Smooth muscle cell (in vitro differentiated cells): ENCODE results near the gene JAK2. TPM values are rescaled to one million over a fixed set of nuclear protein-coding genes. Genes with fewer than 3 reads are reported as not detected.
"Not testable (repeated sequence)": the region's sequence is repeated elsewhere in the genome, so short reads cannot be mapped to it uniquely, and the experiment has no call there.

Experiments
- DNase-seq: peaks from one replicate; lab custom pipeline; 2025; ENCODE audit not compliant: unreplicated experiment; lab: John Stamatoyannopoulos, UW
- H2AFZ ChIP-seq: fragments of 200-600 bp; sonication (generic); 2 replicates; pipeline ENCODE4 v1.6.0; 2016; ENCODE audit warnings: antibody characterized with exemption, low read depth, mild to moderate bottlenecking
- H3F3A ChIP-seq: fragments of 200-600 bp; sonication (generic); 2 replicates; pipeline ENCODE4 v1.6.0; 2017; ENCODE audit warnings: antibody characterized with exemption, low read depth
- H3K27ac ChIP-seq: fragments of 200-600 bp; sonication (generic); 2 replicates; pipeline ENCODE4 v1.5.1; 2016; ENCODE audit warnings: low read depth, mild to moderate bottlenecking
- H3K27me3 ChIP-seq: fragments of 200-600 bp; sonication (generic); 2 replicates; pipeline ENCODE4 v1.6.1; 2016; ENCODE audit warnings: low read depth, mild to moderate bottlenecking
- H3K36me3 ChIP-seq: fragments of 200-600 bp; sonication (generic); 2 replicates; pipeline ENCODE4 v1.5.1; 2016; ENCODE audit warnings: low read depth
- H3K4me1 ChIP-seq: fragments of 200-600 bp; sonication (generic); 2 replicates; pipeline ENCODE4 v1.5.1; 2016; ENCODE audit warnings: low read depth
- H3K4me2 ChIP-seq: fragments of 200-600 bp; sonication (generic); 2 replicates; pipeline ENCODE4 v1.6.0; 2016; ENCODE audit warnings: mild to moderate bottlenecking
- H3K4me3 ChIP-seq: fragments of 200-600 bp; sonication (generic); 2 replicates; pipeline ENCODE4 v1.5.1; 2016; ENCODE audit warnings: mild to moderate bottlenecking
- H3K79me2 ChIP-seq: fragments of 200-600 bp; sonication (generic); 2 replicates; pipeline ENCODE4 v1.6.0; 2016; ENCODE audit warnings: low read depth, mild to moderate bottlenecking
- H3K9ac ChIP-seq: fragments of 200-600 bp; sonication (generic); 2 replicates; pipeline ENCODE4 v1.6.0; 2016; ENCODE audit warnings: low read depth
- H3K9me3 ChIP-seq: fragments of 200-600 bp; sonication (generic); replicated peaks from 2 replicates; pipeline ENCODE4 v1.5.1; 2016; ENCODE audit warnings: low read depth
- H4K20me1 ChIP-seq: fragments of 200-600 bp; sonication (generic); 2 replicates; pipeline ENCODE4 v1.6.0; 2016; ENCODE audit warnings: low read depth
- CTCF ChIP-seq: fragments of 200-600 bp; sonication (generic); IDR thresholded peaks from 2 replicates; pipeline ENCODE4 v1.5.1; 2017; ENCODE audit warnings: borderline replicate concordance, mild to moderate bottlenecking, antibody characterized with exemption; ENCODE audit not compliant: insufficient read depth, poor library complexity, severe bottlenecking
- WGBS: methylation state at CpG from one replicate; pipeline ENCODE4 v1.1.7; 2016; ENCODE audit warnings: low lambda C conversion rate; 5-methylcytosine and 5-hydroxymethylcytosine counted together
- polyA plus RNA-seq: library from polyadenylated mRNA; unstranded; fragments of >200 nt; fragmentation: Nextera tagmentation; extraction: Ambion mirVana; gene quantifications from 2 replicates; pipeline ENCODE4 v1.2.1, GENCODE V29; 2016
- total RNA-seq: library from RNA; depleted of rRNA; stranded (reverse); fragments of >200 nt; gene quantifications from 2 replicates; pipeline ENCODE4 v1.2.3, GENCODE V29; 2014

The JAK2 gene
- total and polyA plus RNA-seq, 2 experiments from 2014 or later = 4.9 to 12.0 TPM

- no peak overlapping the region for H2AFZ ChIP-seq
- H3K79me2 ChIP-seq = peaks cover 59% of the 10 kb centered on the region
- H3K27me3 ChIP-seq = no peaks in the 10 kb centered on the region
- no peak overlapping the region for H3K4me3 ChIP-seq
- H3K9ac ChIP-seq = no peak overlapping the region
- no peaks in the 10 kb centered on the region for H3F3A ChIP-seq
- peaks cover 24% of the 10 kb centered on the region for H4K20me1 ChIP-seq
- peaks cover 4% of the 10 kb centered on the region for H3K36me3 ChIP-seq
- peaks cover 10% of the 10 kb centered on the region for H3K9me3 ChIP-seq
- no peak for DNase-seq
- H3K4me2 ChIP-seq = no peak overlapping the region
- no peak for TF ChIP-seq CTCF
- no peaks in the 10 kb centered on the region for H3K4me1 ChIP-seq
- H3K27ac ChIP-seq = no peak overlapping the region
Observed at GRCh38 chr9:5008202-5008601, 23.1 kb downstream of the JAK2 start.

DNA sequence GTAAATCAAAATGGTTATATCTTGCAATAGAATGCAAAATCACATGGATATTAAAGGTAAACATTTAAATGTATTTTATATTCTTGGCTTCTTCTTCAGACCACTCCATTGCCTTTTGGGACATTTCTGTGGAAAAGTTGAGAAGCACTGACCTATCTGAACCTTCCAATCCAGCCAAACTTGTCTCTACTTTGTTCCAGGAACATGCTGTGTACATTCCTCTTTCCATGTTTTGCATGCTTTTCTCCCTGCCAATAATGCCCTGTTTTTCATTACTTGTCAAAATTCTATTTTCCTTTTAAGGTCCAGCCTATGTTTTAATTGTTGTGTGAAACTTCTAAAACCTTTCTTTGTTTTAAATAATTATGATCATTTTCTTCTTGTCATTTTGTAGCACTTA, 28.3 kb downstream of the JAK2 start:
- no peaks in the 10 kb centered on the region for H3K9me3 ChIP-seq
- no peak for TF ChIP-seq CTCF

DNA sequence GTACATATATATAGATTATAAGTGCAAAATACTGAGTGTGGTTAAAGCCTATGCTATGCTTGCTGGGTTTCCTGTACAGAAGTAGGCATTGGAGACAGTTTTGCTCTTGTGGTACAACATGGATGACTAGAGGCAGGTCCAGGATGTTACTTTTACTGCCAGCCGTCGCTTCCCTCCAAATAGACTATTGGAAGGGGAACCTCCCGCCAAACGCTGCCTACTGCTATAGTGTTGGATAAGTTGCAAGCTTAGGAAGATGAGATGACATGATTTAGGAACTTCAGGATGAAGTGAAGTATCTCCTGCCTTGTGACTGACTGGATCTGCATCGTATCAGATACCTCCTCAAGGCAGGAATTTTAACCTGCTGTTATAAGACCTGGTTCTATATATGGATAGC, 30.9 kb downstream of the JAK2 start:
- H3K4me3 ChIP-seq = no peak overlapping the region
- H3K36me3 ChIP-seq = peaks cover 17% of the 10 kb centered on the region
- H3K4me2 ChIP-seq = no peak overlapping the region
- H3K79me2 ChIP-seq = peaks cover 49% of the 10 kb centered on the region
- no peak for TF ChIP-seq CTCF
- H3K9ac ChIP-seq = no peak overlapping the region
- H3K27me3 ChIP-seq = no peaks in the 10 kb centered on the region
- H2AFZ ChIP-seq = no peak overlapping the region
- H3K9me3 ChIP-seq = no peaks in the 10 kb centered on the region
- 85% methylated on average over 5 of the region's 5 CpGs for WGBS
- no peak overlapping the region for H3K27ac ChIP-seq
- no peaks in the 10 kb centered on the region for H3K4me1 ChIP-seq
- peaks cover 13% of the 10 kb centered on the region for H4K20me1 ChIP-seq
- DNase-seq = no peak
- no peaks in the 10 kb centered on the region for H3F3A ChIP-seq

More for the DNA sequence above, 28.3 kb downstream of the JAK2 start:
- peaks cover 23% of the 10 kb centered on the region for H4K20me1 ChIP-seq
- H3F3A ChIP-seq = no peaks in the 10 kb centered on the region
- peaks cover 60% of the 10 kb centered on the region for H3K79me2 ChIP-seq
- H3K36me3 ChIP-seq = peaks cover 11% of the 10 kb centered on the region
- H2AFZ ChIP-seq = no peak overlapping the region
- H3K4me2 ChIP-seq = no peak overlapping the region
- no peak overlapping the region for H3K4me3 ChIP-seq
- DNase-seq = no peak
- no peak overlapping the region for H3K9ac ChIP-seq
- no peaks in the 10 kb centered on the region for H3K4me1 ChIP-seq
- no peak overlapping the region for H3K27ac ChIP-seq
- no peaks in the 10 kb centered on the region for H3K27me3 ChIP-seq

DNA sequence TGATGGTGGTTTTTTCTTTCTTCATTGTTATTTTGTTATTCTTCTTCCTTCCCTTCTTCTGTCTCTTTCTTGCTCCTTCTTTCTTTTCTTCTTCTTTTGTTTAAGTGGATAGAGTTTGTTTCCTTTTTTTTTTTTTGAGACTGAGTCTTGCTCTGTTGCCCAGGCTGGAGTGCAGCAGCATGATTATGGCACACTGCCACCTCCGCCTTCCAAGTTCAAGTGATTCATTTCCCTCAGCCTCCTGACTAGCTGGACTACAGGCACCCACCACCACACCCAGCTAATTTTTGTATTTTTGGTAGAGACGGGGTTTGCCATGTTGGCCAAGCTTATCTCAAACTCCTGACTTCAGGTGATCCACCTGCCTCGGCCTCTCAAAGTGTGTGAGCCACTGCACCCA, 40.3 kb downstream of the JAK2 start:
- H3F3A ChIP-seq = no peaks in the 10 kb centered on the region
- no peaks in the 10 kb centered on the region for H3K27me3 ChIP-seq
- no peak overlapping the region for H3K9ac ChIP-seq
- H4K20me1 ChIP-seq = no peaks in the 10 kb centered on the region
- no peaks in the 10 kb centered on the region for H3K9me3 ChIP-seq
- no peak overlapping the region for H2AFZ ChIP-seq
- no peak overlapping the region for H3K27ac ChIP-seq
- H3K4me1 ChIP-seq = no peaks in the 10 kb centered on the region
- no peak overlapping the region for H3K4me3 ChIP-seq
- no peaks in the 10 kb centered on the region for H3K79me2 ChIP-seq
- 97% methylated on average over 3 of the region's 3 CpGs for WGBS
- DNase-seq = no peak
- TF ChIP-seq CTCF = no peak
- peaks cover 14% of the 10 kb centered on the region for H3K36me3 ChIP-seq
- H3K4me2 ChIP-seq = no peak overlapping the region

- H3K4me3 ChIP-seq, DNase-seq, H3K9me3 ChIP-seq, H3K27me3 ChIP-seq, H3F3A ChIP-seq, H4K20me1 ChIP-seq, H3K9ac ChIP-seq, H3K79me2 ChIP-seq, H3K27ac ChIP-seq, H3K4me1 ChIP-seq, H2AFZ ChIP-seq, H3K4me2 ChIP-seq: not testable (repeated sequence)
- peaks cover 22% of the 10 kb centered on the region for H3K36me3 ChIP-seq
- WGBS = 98% methylated on average over 19 of the region's 19 CpGs
Observed at GRCh38 chr9:5031941-5032340, 46.9 kb downstream of the JAK2 start.
